ENCODE data around the gene PRPF40A. TPM values are rescaled to one million over a fixed set of nuclear protein-coding genes. Genes with fewer than 3 reads are reported as not detected.

PRPF40A gene
- total and polyA plus RNA-seq, 2 experiments from 2014 or later = 254 to 261 TPM

DNA sequence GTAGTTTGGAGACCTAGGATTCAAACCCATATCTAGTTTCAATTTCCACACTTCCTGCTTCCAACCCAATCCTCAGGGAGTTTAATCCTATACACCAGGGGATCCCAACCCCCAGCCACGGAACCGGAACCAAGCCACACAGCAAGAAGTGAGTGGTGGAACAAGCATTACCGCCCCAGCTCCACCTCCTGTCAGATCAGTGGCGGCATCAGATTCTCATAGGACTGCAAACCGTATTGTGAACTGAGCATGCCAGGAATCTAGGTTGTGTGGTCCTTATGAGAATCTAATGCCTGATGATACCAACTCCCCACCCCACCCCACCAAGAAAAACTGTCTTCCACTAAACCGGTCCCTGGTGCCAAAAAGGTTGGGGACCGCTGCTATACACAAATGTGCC, 52.5 kb downstream of the PRPF40A start:
- peaks cover 89% of the 10 kb centered on the region for H3K36me3 Mint-ChIP-seq (ENCODE audit: low read depth)
- Histone ChIP-seq H3K4me2 (no peak overlapping the region), H3K36me3 (ENCODE audit: insufficient read depth) (peaks cover 77% of the 10 kb centered on the region), H3K4me1 (ENCODE audit: insufficient read depth) (no peaks in the 10 kb centered on the region), H3K4me3 (no peak overlapping the region), H2AFZ (no peak overlapping the region), H3K79me2 (replicated peaks; ENCODE audit: insufficient read depth) (no peaks in the 10 kb centered on the region; the same call in 1 of the 2 replicates), H3K27me3 (ENCODE audit: insufficient read depth) (no peaks in the 10 kb centered on the region), H3F3A (replicated peaks; ENCODE audit: low read depth) (no peaks in the 10 kb centered on the region), H3K9me2 (ENCODE audit: insufficient read depth) (no peaks in the 10 kb centered on the region), H4K20me1 (replicated peaks; ENCODE audit: insufficient read depth) (peaks cover 10% of the 10 kb centered on the region; the same call in 1 of the 2 replicates), H3K27ac (ENCODE audit: low read depth) (no peak overlapping the region)
- DNase-seq (ENCODE audit: low spot score) (no peak), ATAC-seq (no peak)
- H3K4me3 Mint-ChIP-seq = no peak overlapping the region
- H3K27ac Mint-ChIP-seq = no peak overlapping the region
- no peaks in the 10 kb centered on the region for H3K4me1 Mint-ChIP-seq
- no peaks in the 10 kb centered on the region for H3K27me3 Mint-ChIP-seq (ENCODE audit: insufficient read depth, low read depth, poor library complexity)
- TF ChIP-seq CTCF (conservative IDR thresholded peaks at IDR 0.05; ENCODE audit: low read depth in 2 of 2) (no peak), ZNF462 (CRISPR knock-in tag; IDR thresholded peaks at IDR 0.05) (no peak), REST (IDR thresholded peaks at IDR 0.05; ENCODE audit: unreplicated experiment) (no peak), CREB1 (CRISPR knock-in tag; IDR thresholded peaks at IDR 0.05; ENCODE audit: low read depth) (no peak), STAT1 (IDR thresholded peaks at IDR 0.05; ENCODE audit: unreplicated experiment) (no peak), NANOG (IDR thresholded peaks at IDR 0.05; ENCODE audit: borderline replicate concordance) (no peak), POLR2AphosphoS5 (IDR thresholded peaks at IDR 0.05; ENCODE audit: low read depth) (no peak), JUNB (IDR thresholded peaks at IDR 0.05; ENCODE audit: unreplicated experiment) (no peak), EZH2phosphoT487 (IDR thresholded peaks at IDR 0.05; ENCODE audit: unreplicated experiment) (no peak), EZH2 (IDR thresholded peaks at IDR 0.05; ENCODE audit: low read depth, unreplicated experiment) (no peak), ZNF114 (CRISPR knock-in tag; IDR thresholded peaks at IDR 0.05) (no peak), ZNF331 (CRISPR knock-in tag; IDR thresholded peaks at IDR 0.05; ENCODE audit: low read depth) (no peak)
- TF ChIP-seq, protein P1, sequence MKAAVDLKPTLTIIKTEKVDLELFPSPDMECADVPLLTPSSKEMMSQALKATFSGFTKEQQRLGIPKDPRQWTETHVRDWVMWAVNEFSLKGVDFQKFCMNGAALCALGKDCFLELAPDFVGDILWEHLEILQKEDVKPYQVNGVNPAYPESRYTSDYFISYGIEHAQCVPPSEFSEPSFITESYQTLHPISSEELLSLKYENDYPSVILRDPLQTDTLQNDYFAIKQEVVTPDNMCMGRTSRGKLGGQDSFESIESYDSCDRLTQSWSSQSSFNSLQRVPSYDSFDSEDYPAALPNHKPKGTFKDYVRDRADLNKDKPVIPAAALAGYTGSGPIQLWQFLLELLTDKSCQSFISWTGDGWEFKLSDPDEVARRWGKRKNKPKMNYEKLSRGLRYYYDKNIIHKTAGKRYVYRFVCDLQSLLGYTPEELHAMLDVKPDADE (IDR thresholded peaks at IDR 0.05) = no peak
- no peaks in the 10 kb centered on the region for H3K9me3 Mint-ChIP-seq
